DND-41 (cell line): ENCODE measurements around the gene MAPK12.

ENCODE experiments used
- ATAC-seq: fragments of 200-7000 bp; cut with Tn5 transposase; 3 replicates; pipeline ENCODE4 v1.9.1; 2021; ENCODE audit warnings: low read depth; ENCODE audit not compliant: insufficient read depth
- DNase-seq: peaks from one replicate; pipeline ENCODE4 v3.0.0-alpha.2; 2020
- H2AFZ ChIP-seq: 2 replicates; pipeline ENCODE4 v1.6.0; 2012; ENCODE audit warnings: low read depth, low read length
- H3K27ac ChIP-seq: 2 replicates; pipeline ENCODE4 v1.5.1; 2012; ENCODE audit warnings: low read length, inconsistent platforms
- H3K27me3 ChIP-seq: fragments of 200-600 bp; sonication (generic); 2 replicates; pipeline ENCODE4 v1.6.0; 2012; ENCODE audit warnings: low read length, mild to moderate bottlenecking, inconsistent platforms; ENCODE audit not compliant: insufficient read depth, poor library complexity
- H3K36me3 ChIP-seq: 2 replicates; pipeline ENCODE4 v1.5.1; 2012; ENCODE audit warnings: low read length, inconsistent platforms; ENCODE audit not compliant: insufficient read depth
- H3K4me1 ChIP-seq: 2 replicates; pipeline ENCODE4 v1.5.1; 2012; ENCODE audit warnings: mild to moderate bottlenecking, low read length; ENCODE audit not compliant: insufficient read depth
- H3K4me2 ChIP-seq: 2 replicates; pipeline ENCODE4 v1.6.0; 2012; ENCODE audit warnings: mild to moderate bottlenecking, moderate library complexity, low read length, inconsistent platforms; ENCODE audit not compliant: insufficient read depth
- H3K4me3 ChIP-seq, 2 experiments: fragments of 200-600 bp in 1 of 2; shearing (Covaris generic) in 1 of 2; 2 replicates each; pipeline ENCODE4 v1.5.1; 2012 to 2016; ENCODE audit warnings: inconsistent platforms in 2 of 2, low read length in 2 of 2, mild to moderate bottlenecking in 2 of 2, low read depth in 1 of 2, moderate library complexity in 1 of 2
- H3K79me2 ChIP-seq: 2 replicates; pipeline ENCODE4 v1.6.0; 2012; ENCODE audit warnings: low read length, inconsistent platforms; ENCODE audit not compliant: insufficient read depth
- H3K9ac ChIP-seq: 2 replicates; pipeline ENCODE4 v1.6.0; 2012; ENCODE audit warnings: low read depth, mild to moderate bottlenecking, inconsistent platforms, low read length, moderate library complexity
- H3K9me3 ChIP-seq: 2 replicates; pipeline ENCODE4 v1.5.1; 2012; ENCODE audit warnings: low read length, moderate library complexity, mild to moderate bottlenecking, inconsistent platforms; ENCODE audit not compliant: insufficient read depth, severe bottlenecking
- H4K20me1 ChIP-seq: 2 replicates; pipeline ENCODE4 v1.6.0; 2012; ENCODE audit warnings: low read length; ENCODE audit not compliant: insufficient read depth
- EZH2 ChIP-seq: IDR thresholded peaks from 3 replicates; pipeline ENCODE4 v1.6.1; 2012; ENCODE audit warnings: borderline replicate concordance, low read depth, mild to moderate bottlenecking, moderate library complexity, low read length, inconsistent platforms; ENCODE audit not compliant: severe bottlenecking
- TF ChIP-seq, protein P1 (sequence below): IDR thresholded peaks from 2 replicates; pipeline ENCODE4 v1.5.1; 2012; ENCODE audit warnings: borderline replicate concordance, low read length, moderate library complexity, mild to moderate bottlenecking; ENCODE audit not compliant: poor library complexity, severe bottlenecking; ENCODE audit errors: extremely low read depth

MAPK12 gene

DNA sequence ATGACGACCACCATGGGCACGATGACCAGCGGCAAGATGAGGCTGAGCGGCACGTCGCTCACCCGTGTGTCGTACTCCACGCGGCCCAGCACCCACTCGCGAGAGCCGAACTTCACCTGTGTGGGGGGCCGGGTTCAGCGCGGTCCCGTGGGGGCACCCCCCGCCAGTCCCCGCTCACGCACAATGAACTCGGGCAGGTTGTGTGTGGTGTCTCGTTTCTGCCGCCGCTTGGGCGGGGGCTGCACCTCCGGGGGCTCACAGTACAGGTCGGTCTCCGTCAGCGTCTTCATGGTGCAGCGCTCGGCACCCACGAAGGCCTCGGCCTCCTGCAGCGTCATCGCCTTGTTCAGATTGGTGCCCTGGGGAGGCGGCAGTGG, 19.9 kb upstream of the MAPK12 start:
- Histone ChIP-seq H2AFZ (no peak overlapping the region), H3K9me3 (no peaks in the 10 kb centered on the region), H3K4me3 (no peak overlapping the region), H3K79me2 (no peaks in the 10 kb centered on the region), H3K4me2 (no peak overlapping the region), H4K20me1 (no peaks in the 10 kb centered on the region), H3K36me3 (no peaks in the 10 kb centered on the region), H3K27ac (no peak overlapping the region), H3K4me1 (no peaks in the 10 kb centered on the region), H3K9ac (no peak overlapping the region), H3K27me3 (no peaks in the 10 kb centered on the region)
- DNase-seq (no peak), ATAC-seq (no peak)
- TF ChIP-seq, protein P1, sequence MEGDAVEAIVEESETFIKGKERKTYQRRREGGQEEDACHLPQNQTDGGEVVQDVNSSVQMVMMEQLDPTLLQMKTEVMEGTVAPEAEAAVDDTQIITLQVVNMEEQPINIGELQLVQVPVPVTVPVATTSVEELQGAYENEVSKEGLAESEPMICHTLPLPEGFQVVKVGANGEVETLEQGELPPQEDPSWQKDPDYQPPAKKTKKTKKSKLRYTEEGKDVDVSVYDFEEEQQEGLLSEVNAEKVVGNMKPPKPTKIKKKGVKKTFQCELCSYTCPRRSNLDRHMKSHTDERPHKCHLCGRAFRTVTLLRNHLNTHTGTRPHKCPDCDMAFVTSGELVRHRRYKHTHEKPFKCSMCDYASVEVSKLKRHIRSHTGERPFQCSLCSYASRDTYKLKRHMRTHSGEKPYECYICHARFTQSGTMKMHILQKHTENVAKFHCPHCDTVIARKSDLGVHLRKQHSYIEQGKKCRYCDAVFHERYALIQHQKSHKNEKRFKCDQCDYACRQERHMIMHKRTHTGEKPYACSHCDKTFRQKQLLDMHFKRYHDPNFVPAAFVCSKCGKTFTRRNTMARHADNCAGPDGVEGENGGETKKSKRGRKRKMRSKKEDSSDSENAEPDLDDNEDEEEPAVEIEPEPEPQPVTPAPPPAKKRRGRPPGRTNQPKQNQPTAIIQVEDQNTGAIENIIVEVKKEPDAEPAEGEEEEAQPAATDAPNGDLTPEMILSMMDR = no peak
- TF ChIP-seq EZH2 = no peak

DNA sequence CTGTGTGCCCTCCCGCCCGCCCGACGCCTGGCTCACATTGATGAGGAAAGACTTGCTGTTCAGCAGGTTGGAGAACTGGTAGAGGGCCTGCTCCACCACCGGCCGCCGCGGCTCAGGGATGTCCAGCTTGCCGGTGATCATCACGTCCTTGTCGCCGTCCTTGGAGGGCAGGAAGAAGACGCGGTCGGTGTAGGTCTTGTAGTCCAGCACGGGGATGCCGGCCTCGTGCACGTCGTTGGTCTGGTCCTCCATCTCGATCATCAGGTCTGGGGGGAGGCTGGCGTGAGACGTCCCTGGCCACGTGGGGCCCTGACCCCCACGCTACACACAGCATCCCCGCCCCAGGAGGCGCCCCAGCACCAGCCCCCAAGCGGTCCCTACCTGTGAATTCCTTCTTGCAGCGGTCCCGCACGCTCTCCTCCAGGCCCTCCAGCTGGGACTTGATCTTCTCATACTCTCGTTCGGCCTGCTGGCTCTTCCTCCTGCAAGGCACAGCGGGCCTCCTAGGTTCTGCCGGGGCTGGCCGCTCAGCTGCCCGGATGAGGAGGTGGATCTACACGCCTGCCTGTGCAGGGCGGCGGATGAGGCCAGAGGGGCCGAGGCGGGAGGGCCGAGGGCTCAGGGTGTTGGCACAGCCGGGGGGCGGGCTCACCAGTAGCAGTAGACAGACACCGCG, 19.4 kb upstream of the MAPK12 start:
- H3K79me2 ChIP-seq = no peaks in the 10 kb centered on the region
- no peaks in the 10 kb centered on the region for H3K36me3 ChIP-seq
- H4K20me1 ChIP-seq = no peaks in the 10 kb centered on the region
- H3K27ac ChIP-seq = no peak overlapping the region
- no peak overlapping the region for H3K9ac ChIP-seq
- H3K9me3 ChIP-seq = no peaks in the 10 kb centered on the region
- TF ChIP-seq EZH2 = no peak
- TF ChIP-seq, protein P1 = no peak
- H3K4me3 ChIP-seq = no peak overlapping the region
- no peak overlapping the region for H3K4me2 ChIP-seq
- no peak for DNase-seq
- H2AFZ ChIP-seq = no peak overlapping the region
- no peak for ATAC-seq
- H3K27me3 ChIP-seq = no peaks in the 10 kb centered on the region
- H3K4me1 ChIP-seq = no peaks in the 10 kb centered on the region

- ATAC-seq = no peak
Measured at GRCh38 chr22:50280022-50280707, 18.7 kb upstream of the MAPK12 start.

More at GRCh38 chr22:50280022-50280707, 18.7 kb upstream of the MAPK12 start:
- Histone ChIP-seq H4K20me1 (no peaks in the 10 kb centered on the region), H3K4me1 (no peaks in the 10 kb centered on the region), H3K9ac (no peak overlapping the region), H3K27me3 (no peaks in the 10 kb centered on the region), H3K4me2 (no peak overlapping the region), H3K9me3 (no peaks in the 10 kb centered on the region), H2AFZ (no peak overlapping the region), H3K36me3 (no peaks in the 10 kb centered on the region), H3K79me2 (no peaks in the 10 kb centered on the region), H3K4me3 (no peak overlapping the region), H3K27ac (no peak overlapping the region)
- TF ChIP-seq, protein P1 = no peak
- DNase-seq = no peak
